Peyer's patch (tissue), 4 donors: ENCODE measurements around the gene ING4. TPM values are rescaled to one million over a fixed set of nuclear protein-coding genes. Genes with fewer than 3 reads are reported as not detected.
A peak's percentile ranks its signal among the peaks of the same experiment; 100 is the strongest.

Source experiments
- DNase-seq, 3 donors: peaks; one replicate each; pipeline ENCODE4 v3.0.0-alpha.2; 2017 to 2019
- H3K27ac ChIP-seq, 4 donors: fragments of 200-600 bp; sonication (generic); one replicate each; pipeline ENCODE4 v1.5.1; 2016 to 2019
- H3K27me3 ChIP-seq, 2 donors: fragments of 200-600 bp; sonication (generic); one replicate each; pipeline ENCODE4 v1.5.1; 2019
- H3K36me3 ChIP-seq, 3 donors: fragments of 200-600 bp; sonication (generic); one replicate each; pipeline ENCODE4 v1.5.1; 2016 to 2019
- H3K4me1 ChIP-seq, 4 donors: fragments of 200-600 bp; sonication (generic); one replicate each; pipeline ENCODE4 v1.5.1; 2016 to 2019
- H3K4me3 ChIP-seq, 4 donors: fragments of 200-600 bp; sonication (generic); 1 replicate in 3 of 4; 2 replicates in 1 of 4; pipeline ENCODE4 v1.5.1; 2016 to 2019; ENCODE audit warnings: mild to moderate bottlenecking in 1 of 4
- H3K9me3 ChIP-seq, 4 donors: fragments of 200-600 bp; sonication (generic); one replicate each; pipeline ENCODE4 v1.5.1; 2016 to 2019; ENCODE audit warnings: mild to moderate bottlenecking in 1 of 4
- CTCF ChIP-seq, 6 experiments: fragments of 450-650 bp in 4 of 6; fragments of 200-600 bp in 2 of 6; sonication (generic) in 1 of 6; IDR thresholded peaks; one replicate each; pipeline ENCODE4 v1.5.1; 2017 to 2019; ENCODE audit warnings: antibody characterized with exemption in 6 of 6, mild to moderate bottlenecking in 3 of 6, moderate library complexity in 1 of 6
- POLR2A ChIP-seq, 2 donors: fragments of 450-650 bp; IDR thresholded peaks; one replicate each; pipeline ENCODE4 v1.5.1; 2017; ENCODE audit warnings: antibody characterized with exemption in 2 of 2, mild to moderate bottlenecking in 2 of 2, moderate library complexity in 2 of 2
- total RNA-seq, 4 donors: library from RNA; depleted of rRNA; stranded (reverse); fragments of >200 nt; gene quantifications; one replicate each; pipeline ENCODE4 v1.1.0, GENCODE V29; 2016

Gene ING4
- total RNA-seq, 4 donors from 2014 or later = 32.6 to 109 (median 45.4) TPM

- H3K36me3 ChIP-seq = no peaks in the 10 kb centered on the region
- H3K9me3 ChIP-seq = no peaks in the 10 kb centered on the region
- no peak overlapping the region for H3K4me3 ChIP-seq
- DNase-seq = no peak
- TF ChIP-seq CTCF (IDR thresholded peaks at IDR 0.05) (no peak), POLR2A (IDR thresholded peaks at IDR 0.05) (no peak)
- peak overlapping the region; percentile 56 to 98 (median 92) for H3K27ac ChIP-seq
- H3K4me1 ChIP-seq = peaks cover 14 to 47% (median 36%) of the 10 kb centered on the region in 4 donors
- no peaks in the 10 kb centered on the region for H3K27me3 ChIP-seq
These were observed 54.2 kb downstream of the ING4 start for GRCh38 chr12:6608592-6609281.

- Histone ChIP-seq H3K4me3 (no peak overlapping the region), H3K27ac (peak overlapping the region; percentile 56 to 98 (median 92)), H3K36me3 (peaks cover 0 to 4% (median 0%) of the 10 kb centered on the region in 3 donors), H3K27me3 (no peaks in the 10 kb centered on the region), H3K9me3 (no peaks in the 10 kb centered on the region), H3K4me1 (peaks cover 8 to 49% (median 37%) of the 10 kb centered on the region in 4 donors)
- peak in 2 of 3 donors; percentile 65 to 80 for DNase-seq
- no peak for TF ChIP-seq POLR2A (IDR thresholded peaks at IDR 0.05)
- peak in 1 of 6 experiments; percentile 14 for TF ChIP-seq CTCF (IDR thresholded peaks at IDR 0.05)
These were observed 54.9 kb downstream of the ING4 start for GRCh38 chr12:6607751-6608591.

- peak; percentile 77 to 89 (median 87) for DNase-seq
- peak overlapping the region; percentile 91 to 98 (median 94) for H3K27ac ChIP-seq
- peaks cover 0 to 18% (median 0%) of the 10 kb centered on the region in 3 donors for H3K36me3 ChIP-seq
- TF ChIP-seq CTCF (IDR thresholded peaks at IDR 0.05) (no peak), POLR2A (IDR thresholded peaks at IDR 0.05) (no peak)
- H3K27me3 ChIP-seq = no peaks in the 10 kb centered on the region
- H3K4me3 ChIP-seq = peak overlapping the region; percentile 91 to 95 (median 91)
- peaks cover 0 to 40% (median 32%) of the 10 kb centered on the region in 4 donors for H3K4me1 ChIP-seq
- no peaks in the 10 kb centered on the region for H3K9me3 ChIP-seq
These were observed 56.4 kb downstream of the ING4 start for GRCh38 chr12:6606331-6607131.

- TF ChIP-seq CTCF (IDR thresholded peaks at IDR 0.05) (no peak), POLR2A (IDR thresholded peaks at IDR 0.05) (no peak)
- no peak for DNase-seq
- H3K4me1 ChIP-seq = peaks cover 0 to 39% (median 32%) of the 10 kb centered on the region in 4 donors
- no peaks in the 10 kb centered on the region for H3K9me3 ChIP-seq
- no peaks in the 10 kb centered on the region for H3K27me3 ChIP-seq
- H3K36me3 ChIP-seq = peaks cover 0 to 27% (median 0%) of the 10 kb centered on the region in 3 donors
- H3K27ac ChIP-seq = peak overlapping the region; percentile 91 to 98 (median 94)
- peak overlapping the region; percentile 91 to 95 (median 91) for H3K4me3 ChIP-seq
These were observed 57.2 kb downstream of the ING4 start for GRCh38 chr12:6605421-6606330.
